ENCODE results near the gene MYL7.

Gene MYL7

DNA sequence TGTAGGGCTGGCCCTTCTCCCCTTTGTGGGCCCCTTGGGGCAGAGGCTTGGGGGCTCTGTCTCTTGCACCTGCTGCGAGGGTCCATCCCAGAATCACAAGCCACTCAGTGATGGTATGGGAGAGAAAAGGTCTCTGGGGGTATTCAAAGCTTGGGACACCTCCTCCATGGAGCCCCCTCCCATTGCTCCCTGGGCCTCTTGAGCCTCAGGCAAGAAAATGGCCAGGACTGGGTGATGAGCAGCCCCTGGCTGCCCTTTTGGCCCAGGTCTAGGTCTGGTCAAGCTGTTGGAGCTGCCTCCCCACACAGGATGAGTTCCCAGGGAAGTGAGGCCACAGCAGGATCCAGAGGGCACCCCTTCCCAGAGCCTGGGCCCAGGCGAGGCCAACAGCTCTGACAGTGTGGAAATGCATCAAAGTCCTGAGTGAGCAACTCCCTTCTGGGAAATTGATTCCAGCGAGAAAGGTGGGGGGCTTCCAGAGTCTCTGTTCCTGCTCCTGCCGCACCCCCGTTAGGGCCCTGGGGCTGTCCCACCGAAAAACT is 3.4 kb upstream of the MYL7 start:
- Histone ChIP-seq H3K79me1 (ENCODE audit: low read length) (peaks cover 9% of the 10 kb centered on the region), H3K23ac (ENCODE audit: low read length) (no peak overlapping the region), H2AFZ (ENCODE audit: insufficient read depth, low read length, poor library complexity) (no peak overlapping the region), H4K91ac (ENCODE audit: low read depth, low read length) (no peak overlapping the region), H2BK12ac (ENCODE audit: low read length) (no peak overlapping the region), H3K9me3 (ENCODE audit: insufficient read depth, low read depth, low read length) (peaks cover 12% of the 10 kb centered on the region), H4K8ac (ENCODE audit: low read depth, low read length) (no peak overlapping the region), H3K4me3 (ENCODE audit: low read depth, low read length) (no peak overlapping the region), H3K4ac (ENCODE audit: low read depth, low read length) (no peak overlapping the region), H2BK120ac (ENCODE audit: insufficient read depth, low read length, poor library complexity) (no peak overlapping the region), H4K12ac (ENCODE audit: low read depth, low read length) (no peak overlapping the region), H3K27ac (ENCODE audit: low read depth, low read length) (no peak overlapping the region), H3K9ac (ENCODE audit: low read length) (no peak overlapping the region), H3K4me2 (ENCODE audit: low read length) (no peak overlapping the region), H3K36me3 (ENCODE audit: control insufficient read depth in 1 of 2, insufficient read depth in 2 of 2, low read length in 2 of 2) (no peaks in the 10 kb centered on the region), H3K27me3 (ENCODE audit: insufficient read depth, low read length) (peaks cover 14% of the 10 kb centered on the region), H2BK5ac (ENCODE audit: low read depth, low read length, poor library complexity) (no peak overlapping the region), H3K14ac (ENCODE audit: low read length) (no peak overlapping the region), H3K79me2 (ENCODE audit: control insufficient read depth, insufficient read depth, low read length, poor library complexity) (no peaks in the 10 kb centered on the region), H3K18ac (ENCODE audit: low read length) (no peak overlapping the region), H2AK5ac (ENCODE audit: low read length) (no peak overlapping the region), H3K4me1 (ENCODE audit: control insufficient read depth in 1 of 2, insufficient read depth in 2 of 2, low read length in 2 of 2) (peaks cover 15 to 36% of the 10 kb centered on the region in 2 experiments)
- DNase-seq = no peak
- WGBS (ENCODE audit: extremely low coverage, insufficient coverage, insufficient read length) = no CpG with 5 or more reads among the region's 6 CpGs

- no peak overlapping the region for H2BK120ac ChIP-seq (ENCODE audit: insufficient read depth, low read length, poor library complexity)
- H3K27ac ChIP-seq (ENCODE audit: low read depth, low read length) = no peak overlapping the region
- H2BK5ac ChIP-seq (ENCODE audit: low read depth, low read length, poor library complexity) = no peak overlapping the region
- H3K9ac ChIP-seq (ENCODE audit: low read length) = no peak overlapping the region
- H3K27me3 ChIP-seq (ENCODE audit: insufficient read depth, low read length) = peaks cover 14% of the 10 kb centered on the region
- no peak overlapping the region for H3K14ac ChIP-seq (ENCODE audit: low read length)
- peaks cover 12% of the 10 kb centered on the region for H3K9me3 ChIP-seq (ENCODE audit: insufficient read depth, low read depth, low read length)
- no peak overlapping the region for H4K8ac ChIP-seq (ENCODE audit: low read depth, low read length)
- H3K18ac ChIP-seq (ENCODE audit: low read length) = no peak overlapping the region
- no peak overlapping the region for H3K4me3 ChIP-seq (ENCODE audit: low read depth, low read length)
- H3K79me1 ChIP-seq (ENCODE audit: low read length) = peaks cover 9% of the 10 kb centered on the region
- no peaks in the 10 kb centered on the region for H3K79me2 ChIP-seq (ENCODE audit: control insufficient read depth, insufficient read depth, low read length, poor library complexity)
- no peak overlapping the region for H2AK5ac ChIP-seq (ENCODE audit: low read length)
- no peak overlapping the region for H4K12ac ChIP-seq (ENCODE audit: low read depth, low read length)
- no peak for DNase-seq
- no peak overlapping the region for H2BK12ac ChIP-seq (ENCODE audit: low read length)
- no CpG with 5 or more reads among the region's 6 CpGs for WGBS (ENCODE audit: extremely low coverage, insufficient coverage, insufficient read length)
- no peaks in the 10 kb centered on the region for H3K36me3 ChIP-seq (ENCODE audit: control insufficient read depth in 1 of 2, insufficient read depth in 2 of 2, low read length in 2 of 2)
- no peak overlapping the region for H2AFZ ChIP-seq (ENCODE audit: insufficient read depth, low read length, poor library complexity)
- H3K4me1 ChIP-seq (ENCODE audit: control insufficient read depth in 1 of 2, insufficient read depth in 2 of 2, low read length in 2 of 2) = peaks cover 15 to 36% of the 10 kb centered on the region in 2 experiments
- H4K91ac ChIP-seq (ENCODE audit: low read depth, low read length) = no peak overlapping the region
- H3K4me2 ChIP-seq (ENCODE audit: low read length) = no peak overlapping the region
- H3K4ac ChIP-seq (ENCODE audit: low read depth, low read length) = no peak overlapping the region
- H3K23ac ChIP-seq (ENCODE audit: low read length) = no peak overlapping the region
Observed at GRCh38 chr7:44143646-44144250, 2.6 kb upstream of the MYL7 start.

GRCh38 chr7:44142028-44142427 is 896 bp upstream of the MYL7 start:
- no peak overlapping the region for H3K4me2 ChIP-seq (ENCODE audit: low read length)
- H2BK12ac ChIP-seq (ENCODE audit: low read length) = peak overlapping the region; percentile 21
- peaks cover 9% of the 10 kb centered on the region for H3K79me1 ChIP-seq (ENCODE audit: low read length)
- H3K79me2 ChIP-seq (ENCODE audit: control insufficient read depth, insufficient read depth, low read length, poor library complexity) = no peaks in the 10 kb centered on the region
- H2BK120ac ChIP-seq (ENCODE audit: insufficient read depth, low read length, poor library complexity) = peak overlapping the region; percentile 30
- H3K14ac ChIP-seq (ENCODE audit: low read length) = peak overlapping the region; percentile 35
- H2AFZ ChIP-seq (ENCODE audit: insufficient read depth, low read length, poor library complexity) = no peak overlapping the region
- H3K4ac ChIP-seq (ENCODE audit: low read depth, low read length) = peak overlapping the region; percentile 5
- no peak for DNase-seq
- no peak overlapping the region for H4K8ac ChIP-seq (ENCODE audit: low read depth, low read length)
- no peak overlapping the region for H3K23ac ChIP-seq (ENCODE audit: low read length)
- no peak overlapping the region for H3K4me3 ChIP-seq (ENCODE audit: low read depth, low read length)
- H2BK5ac ChIP-seq (ENCODE audit: low read depth, low read length, poor library complexity) = no peak overlapping the region
- H3K18ac ChIP-seq (ENCODE audit: low read length) = no peak overlapping the region
- no CpG with 5 or more reads among the region's 4 CpGs for WGBS (ENCODE audit: extremely low coverage, insufficient coverage, insufficient read length)
- H3K4me1 ChIP-seq (ENCODE audit: control insufficient read depth in 1 of 2, insufficient read depth in 2 of 2, low read length in 2 of 2) = peaks cover 12 to 29% of the 10 kb centered on the region in 2 experiments
- peaks cover 14% of the 10 kb centered on the region for H3K27me3 ChIP-seq (ENCODE audit: insufficient read depth, low read length)
- no peak overlapping the region for H3K9ac ChIP-seq (ENCODE audit: low read length)
- no peak overlapping the region for H4K12ac ChIP-seq (ENCODE audit: low read depth, low read length)
- H4K91ac ChIP-seq (ENCODE audit: low read depth, low read length) = peak overlapping the region; percentile 38
- no peak overlapping the region for H3K27ac ChIP-seq (ENCODE audit: low read depth, low read length)
- peaks cover 12% of the 10 kb centered on the region for H3K9me3 ChIP-seq (ENCODE audit: insufficient read depth, low read depth, low read length)
- H2AK5ac ChIP-seq (ENCODE audit: low read length) = peak overlapping the region; percentile 6
- no peaks in the 10 kb centered on the region for H3K36me3 ChIP-seq (ENCODE audit: control insufficient read depth in 1 of 2, insufficient read depth in 2 of 2, low read length in 2 of 2)

DNA sequence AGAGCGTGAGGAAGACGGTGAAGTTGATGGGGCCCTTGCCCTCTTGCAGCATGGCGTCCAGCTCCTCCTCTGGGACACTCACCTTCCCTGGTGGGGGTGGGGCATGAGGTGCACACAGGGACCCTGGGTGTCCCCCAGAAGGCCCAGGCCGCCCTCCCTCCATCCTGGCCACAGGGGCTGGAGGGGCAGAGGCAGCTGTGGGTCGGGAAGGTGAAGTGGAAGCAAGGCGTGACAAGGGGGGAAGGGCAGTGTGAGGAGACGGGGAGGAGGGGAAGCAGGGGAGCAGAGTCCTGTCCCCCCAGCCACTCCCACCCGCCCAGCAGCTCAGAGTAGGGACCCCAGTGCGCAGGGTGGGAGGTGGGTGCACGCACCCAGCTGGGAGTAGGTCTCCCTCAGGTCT is 791 bp downstream of the MYL7 start:
- H3K9ac ChIP-seq (ENCODE audit: low read length) = no peak overlapping the region
- H2AK5ac ChIP-seq (ENCODE audit: low read length) = peak overlapping the region; percentile 56
- WGBS (ENCODE audit: extremely low coverage, insufficient coverage, insufficient read length) = no CpG with 5 or more reads among the region's 10 CpGs
- peak overlapping the region; percentile 38 for H2BK12ac ChIP-seq (ENCODE audit: low read length)
- H3K27ac ChIP-seq (ENCODE audit: low read depth, low read length) = no peak overlapping the region
- H3K18ac ChIP-seq (ENCODE audit: low read length) = no peak overlapping the region
- H3K27me3 ChIP-seq (ENCODE audit: insufficient read depth, low read length) = peaks cover 8% of the 10 kb centered on the region
- no peak overlapping the region for H4K8ac ChIP-seq (ENCODE audit: low read depth, low read length)
- peaks cover 9% of the 10 kb centered on the region for H3K79me1 ChIP-seq (ENCODE audit: low read length)
- H3K9me3 ChIP-seq (ENCODE audit: insufficient read depth, low read depth, low read length) = peaks cover 7% of the 10 kb centered on the region
- peak overlapping the region; percentile 68 for H4K91ac ChIP-seq (ENCODE audit: low read depth, low read length)
- H3K23ac ChIP-seq (ENCODE audit: low read length) = no peak overlapping the region
- H2BK5ac ChIP-seq (ENCODE audit: low read depth, low read length, poor library complexity) = no peak overlapping the region
- no peak overlapping the region for H2AFZ ChIP-seq (ENCODE audit: insufficient read depth, low read length, poor library complexity)
- no peak overlapping the region for H3K4me2 ChIP-seq (ENCODE audit: low read length)
- no peak overlapping the region for H3K4me3 ChIP-seq (ENCODE audit: low read depth, low read length)
- H4K12ac ChIP-seq (ENCODE audit: low read depth, low read length) = no peak overlapping the region
- H3K36me3 ChIP-seq (ENCODE audit: control insufficient read depth in 1 of 2, insufficient read depth in 2 of 2, low read length in 2 of 2) = no peaks in the 10 kb centered on the region
- H3K4me1 ChIP-seq (ENCODE audit: control insufficient read depth in 1 of 2, insufficient read depth in 2 of 2, low read length in 2 of 2) = peaks cover 10 to 24% of the 10 kb centered on the region in 2 experiments
- H3K4ac ChIP-seq (ENCODE audit: low read depth, low read length) = no peak overlapping the region
- H3K79me2 ChIP-seq (ENCODE audit: control insufficient read depth, insufficient read depth, low read length, poor library complexity) = no peaks in the 10 kb centered on the region
- H2BK120ac ChIP-seq (ENCODE audit: insufficient read depth, low read length, poor library complexity) = no peak overlapping the region
- DNase-seq = no peak
- peak overlapping the region; percentile 49 for H3K14ac ChIP-seq (ENCODE audit: low read length)
